Inferior parietal cortex (tissue), 1 donor: ENCODE data around the gene PCCA.
"Not testable (repeated sequence)": the region's sequence is repeated elsewhere in the genome, so short reads cannot be mapped to it uniquely, and the experiment has no call there.

Experiments used
- DNase-seq: peaks from one replicate; pipeline ENCODE4 v3.0.0-alpha.2; 2016; ENCODE audit errors: extremely low spot score

Gene PCCA

GRCh38 chr13:100139817-100140216 lies 50.9 kb downstream of the PCCA start:
- no peak for DNase-seq

- DNase-seq: no peak
These were observed 51.5 kb downstream of the PCCA start for GRCh38 chr13:100140441-100140840.

- not testable (repeated sequence) for DNase-seq
These were observed 52.6 kb downstream of the PCCA start for GRCh38 chr13:100141461-100141961.

GRCh38 chr13:100146534-100146933 lies 57.6 kb downstream of the PCCA start:
- DNase-seq: no peak

GRCh38 chr13:100147825-100148224 lies 58.9 kb downstream of the PCCA start:
- no peak for DNase-seq

GRCh38 chr13:100148422-100148821 lies 59.5 kb downstream of the PCCA start:
- no peak for DNase-seq

- no peak for DNase-seq
These were observed 60.5 kb downstream of the PCCA start for GRCh38 chr13:100149389-100149788.

- DNase-seq: not testable (repeated sequence)
These were observed 61.8 kb downstream of the PCCA start for GRCh38 chr13:100150711-100151110.

GRCh38 chr13:100154842-100155416 lies 66.0 kb downstream of the PCCA start:
- DNase-seq: no peak

- DNase-seq: no peak
These were observed 67.9 kb downstream of the PCCA start for GRCh38 chr13:100156788-100157187.

GRCh38 chr13:100158569-100158968 lies 69.7 kb downstream of the PCCA start:
- DNase-seq: no peak

GRCh38 chr13:100159584-100159983 lies 70.7 kb downstream of the PCCA start:
- no peak for DNase-seq

GRCh38 chr13:100160450-100160849 lies 71.6 kb downstream of the PCCA start:
- DNase-seq: no peak

GRCh38 chr13:100163375-100163774 lies 74.5 kb downstream of the PCCA start:
- DNase-seq: no peak

GRCh38 chr13:100173203-100173602 lies 84.3 kb downstream of the PCCA start:
- DNase-seq: no peak

GRCh38 chr13:100174455-100174854 lies 85.6 kb downstream of the PCCA start:
- not testable (repeated sequence) for DNase-seq

GRCh38 chr13:100175078-100175802 lies 86.3 kb downstream of the PCCA start:
- no peak for DNase-seq

GRCh38 chr13:100175803-100176182 lies 86.9 kb downstream of the PCCA start:
- DNase-seq: no peak

GRCh38 chr13:100176801-100177400 lies 88.0 kb downstream of the PCCA start:
- DNase-seq: no peak

- DNase-seq: no peak
These were observed 89.4 kb downstream of the PCCA start for GRCh38 chr13:100178309-100178708.

GRCh38 chr13:100179276-100179675 lies 90.4 kb downstream of the PCCA start:
- DNase-seq: no peak

- DNase-seq: no peak
These were observed 94.1 kb downstream of the PCCA start for GRCh38 chr13:100182900-100183490.

- DNase-seq: no peak
These were observed 95.2 kb downstream of the PCCA start for GRCh38 chr13:100184095-100184494.
